OCI-LY7 (cell line): Measurements from ENCODE around the gene AGAP3. TPM values are rescaled to one million over a fixed set of nuclear protein-coding genes. Genes with fewer than 3 reads are reported as not detected.

ENCODE experiments used
- BruUV-seq: library from RNA; stranded (reverse); fragments of 400-500 nt; replicated peaks from 2 replicates; lab custom pipeline; 2021; lab: Mats Ljungman, UMichigan
- CTCF ChIA-PET: fragments of 300-600 bp; sonication (Branson Sonifier 250); formaldehyde crosslinking; loops from one replicate; lab custom pipeline; 2022; ENCODE audit warnings: antibody characterized with exemption; ENCODE audit not compliant: unreplicated experiment; lab: Charles Lee
- POLR2A ChIA-PET: fragments of 300-600 bp; sonication (Branson Sonifier 250); formaldehyde crosslinking; loops from one replicate; lab custom pipeline; 2022; ENCODE audit warnings: antibody characterized with exemption; lab: Charles Lee
- DNase-seq: peaks from one replicate; pipeline ENCODE4 v3.0.0-alpha.2; 2015; ENCODE audit warnings: low spot score
- H2AFZ ChIP-seq: fragments of 200-600 bp; sonication (generic), shearing (Covaris generic); 2 replicates; pipeline ENCODE4 v1.6.1; 2014; ENCODE audit warnings: mild to moderate bottlenecking, antibody characterized with exemption, low read length, moderate library complexity
- H3K27ac ChIP-seq: fragments of 200-600 bp; sonication (generic); 2 replicates; pipeline ENCODE4 v1.5.1; 2014; ENCODE audit warnings: mixed run types, low read depth, mild to moderate bottlenecking, moderate library complexity, low read length, inconsistent platforms; ENCODE audit not compliant: poor library complexity, severe bottlenecking
- H3K36me3 ChIP-seq: fragments of 200-600 bp; sonication (generic); 2 replicates; pipeline ENCODE4 v1.6.1; 2014; ENCODE audit warnings: mild to moderate bottlenecking, antibody characterized with exemption, low read length, moderate library complexity, mixed read lengths; ENCODE audit not compliant: insufficient read depth
- H3K4me1 ChIP-seq: fragments of 200-600 bp; sonication (generic); 2 replicates; pipeline ENCODE4 v1.5.1; 2014; ENCODE audit warnings: mild to moderate bottlenecking, low read length; ENCODE audit not compliant: insufficient read depth, poor library complexity, severe bottlenecking
- H3K4me2 ChIP-seq: fragments of 200-600 bp; sonication (generic); 2 replicates; pipeline ENCODE4 v1.6.1; 2014; ENCODE audit warnings: mild to moderate bottlenecking, low read length
- H3K4me3 ChIP-seq: fragments of 200-600 bp; sonication (generic); 2 replicates; pipeline ENCODE4 v1.5.1; 2014; ENCODE audit warnings: mild to moderate bottlenecking, low read depth, low read length; ENCODE audit not compliant: poor library complexity, severe bottlenecking
- H3K79me2 ChIP-seq: fragments of 200-600 bp; sonication (generic); 2 replicates; pipeline ENCODE4 v1.6.1; 2016; ENCODE audit warnings: low read depth, mild to moderate bottlenecking, low read length, moderate library complexity, mixed read lengths; ENCODE audit not compliant: insufficient read depth
- H3K9me2 ChIP-seq: fragments of 200-600 bp; sonication (generic); 2 replicates; pipeline ENCODE4 v1.6.1; 2016; ENCODE audit warnings: mild to moderate bottlenecking, low read length, mixed read lengths; ENCODE audit not compliant: insufficient read depth
- H3K9me3 ChIP-seq: fragments of 200-600 bp; sonication (generic); 2 replicates; pipeline ENCODE4 v1.6.1; 2014; ENCODE audit warnings: mild to moderate bottlenecking, mixed run types, low read length, mixed read lengths
- H4K20me1 ChIP-seq: fragments of 200-600 bp; sonication (generic); 2 replicates; pipeline ENCODE4 v1.6.1; 2014; ENCODE audit warnings: mild to moderate bottlenecking, antibody characterized with exemption, low read length, moderate library complexity, mixed read lengths; ENCODE audit not compliant: insufficient read depth
- CTCF ChIP-seq: fragments of 200-600 bp; sonication (generic); conservative IDR thresholded peaks from 2 replicates; pipeline ENCODE4 v1.5.1; 2014; ENCODE audit warnings: mild to moderate bottlenecking, antibody characterized with exemption, low read length, moderate library complexity, mixed read lengths
- EZH2phosphoT487 ChIP-seq: fragments of 200-600 bp; sonication (generic); IDR thresholded peaks from 2 replicates; pipeline ENCODE4 v1.6.1; 2018; ENCODE audit warnings: low read depth, borderline replicate concordance, mild to moderate bottlenecking, mixed run types, antibody characterized with exemption, low read length, moderate library complexity, mixed read lengths
- intact Hi-C: fragments of 100-400 bp; cut with micrococcal nuclease; formaldehyde crosslinking; loops from one replicate; pipeline ENCODE4 v1.10.0; 2022; ENCODE audit not compliant: unreplicated experiment
- total RNA-seq, 2 experiments: library from RNA; depleted of rRNA in 1 of 2; stranded (reverse); fragments of >200 nt in 1 of 2; shearing (Covaris generic) in 1 of 2; gene quantifications; 2 replicates each; pipeline ENCODE4 v1.2.3, GENCODE V29; 2014 to 2022

AGAP3 gene
- total RNA-seq, 2 experiments from 2014 or later: 4.8 to 30.9 TPM

- Histone ChIP-seq H3K9me3 (no peaks in the 10 kb centered on the region), H3K9me2 (no peaks in the 10 kb centered on the region), H3K4me2 (peak overlapping the region; percentile 100; the same call in 1 of the 2 replicates), H3K27ac (peak overlapping the region; percentile 2), H3K4me1 (peaks cover 35% of the 10 kb centered on the region), H2AFZ (no peak overlapping the region), H3K36me3 (peaks cover 65% of the 10 kb centered on the region), H3K79me2 (peaks cover 25% of the 10 kb centered on the region), H4K20me1 (no peaks in the 10 kb centered on the region), H3K4me3 (no peak overlapping the region)
- ChIA-PET POLR2A (interaction anchor here (1.0 kb wide), 1 partner anchor 16 kb away, joined by 3 read pairs; no protein-coding TSS in a partner anchor), CTCF (no interaction called here)
- no peak for DNase-seq
- TF ChIP-seq EZH2phosphoT487 (no peak), CTCF (no peak)
- BruUV-seq: no TSS peak
- intact Hi-C loops: no loop called here
Measured at GRCh38 chr7:151077705-151078232, 8.5 kb upstream of the AGAP3 start.

GRCh38 chr7:151078233-151079040, 7.8 kb upstream of the AGAP3 start:
- H3K9me3 ChIP-seq: no peaks in the 10 kb centered on the region
- peaks cover 36% of the 10 kb centered on the region for H3K4me1 ChIP-seq
- no peaks in the 10 kb centered on the region for H3K9me2 ChIP-seq
- peaks cover 63% of the 10 kb centered on the region for H3K36me3 ChIP-seq
- TF ChIP-seq CTCF: no peak
- no peak for TF ChIP-seq EZH2phosphoT487
- POLR2A ChIA-PET: no interaction called here
- CTCF ChIA-PET: no interaction called here
- H3K79me2 ChIP-seq: peaks cover 28% of the 10 kb centered on the region
- no peak for DNase-seq
- H3K4me3 ChIP-seq: peak overlapping the region; percentile 91
- no TSS peak for BruUV-seq
- no peaks in the 10 kb centered on the region for H4K20me1 ChIP-seq
- intact Hi-C loops: no loop called here
- peak overlapping the region; percentile 100 for H3K4me2 ChIP-seq
- no peak overlapping the region for H2AFZ ChIP-seq
- H3K27ac ChIP-seq: peak overlapping the region; percentile 2
